Kidney (tissue), 14 donors: ENCODE measurements around the gene PCNT. TPM values are rescaled to one million over a fixed set of nuclear protein-coding genes. Genes with fewer than 3 reads are reported as not detected.

Experiments
- DNase-seq, 5 donors: peaks; one replicate each; pipeline ENCODE4 v3.0.0-alpha.2; 2013 to 2020
- FAIRE-seq: peaks from 2 replicates; lab custom pipeline; 2012; peaks lifted over from hg19 to GRCh38; lab: Jason Lieb, UNC
- H3K27ac ChIP-seq, 2 donors: one replicate each; pipeline ENCODE4 v1.7.0; 2013; ENCODE audit warnings: low read depth in 2 of 2, low read length in 2 of 2, inconsistent platforms in 1 of 2
- H3K27me3 ChIP-seq: one replicate; pipeline ENCODE4 v1.7.1; 2013; ENCODE audit warnings: low read length, inconsistent platforms; ENCODE audit not compliant: control insufficient read depth, insufficient read depth
- H3K36me3 ChIP-seq, 3 donors: one replicate each; pipeline versions ENCODE4 v1.7.0 to v1.7.1; 2013; ENCODE audit warnings: low read length in 3 of 3, control low read depth in 1 of 3, inconsistent platforms in 1 of 3; ENCODE audit not compliant: insufficient read depth in 3 of 3, control insufficient read depth in 2 of 3
- H3K4me1 ChIP-seq, 3 donors: one replicate each; pipeline versions ENCODE4 v1.7.0 to v1.7.1; 2013; ENCODE audit warnings: low read length in 3 of 3, inconsistent platforms in 1 of 3, low read depth in 1 of 3; ENCODE audit not compliant: control insufficient read depth in 2 of 3, insufficient read depth in 2 of 3
- H3K4me3 ChIP-seq, 3 donors: one replicate each; pipeline versions ENCODE4 v1.7.0 to v1.8.1; 2013; ENCODE audit warnings: low read length in 3 of 3, control low read depth in 1 of 3, inconsistent platforms in 1 of 3
- H3K9ac ChIP-seq, 3 donors: one replicate each; pipeline versions ENCODE4 v1.7.0 to v1.7.1; 2013; ENCODE audit warnings: low read length in 3 of 3, control low read depth in 1 of 3, inconsistent platforms in 1 of 3
- H3K9me3 ChIP-seq, 3 donors: one replicate each; pipeline versions ENCODE4 v1.7.0 to v1.7.1; 2013; ENCODE audit warnings: low read length in 3 of 3, control low read depth in 1 of 3, inconsistent platforms in 1 of 3; ENCODE audit not compliant: control insufficient read depth in 2 of 3, insufficient read depth in 1 of 3
- CTCF ChIP-seq: IDR thresholded peaks from 3 replicates; pipeline ENCODE4 v1.5.1; 2012; ENCODE audit warnings: mild to moderate bottlenecking, moderate library complexity, borderline replicate concordance; ENCODE audit not compliant: insufficient read depth; ENCODE audit errors: extremely low read depth
- intact Hi-C: fragments of 100-400 bp; cut with DNase I; formaldehyde crosslinking; loops from one replicate; pipeline ENCODE4 v1.11.1; 2022
- polyA plus RNA-seq: library from polyadenylated mRNA; stranded (reverse); fragments of 350-450 nt; fragmentation: Illumina TruSeq; extraction: RNeasy Lipid Tissue Mini Kit (QIAGEN cat#74804); gene quantifications from one replicate; pipeline ENCODE4 v1.2.3, GENCODE V29; 2014; ENCODE audit warnings: low read depth, low replicate concordance; ENCODE audit not compliant: insufficient read depth
- total RNA-seq: library from RNA; stranded (reverse); fragmentation: NEBNext Ultra II Directional; extraction: Animal tissue kit (Norgen Biotek cat#: 25700); gene quantifications from one replicate; pipeline ENCODE4 v1.2.1, GENCODE V29; 2021
- donor health status: control.
- donor health status: control.
- donor health status: control.
- donor health status: control.
- donor health status: control.
- donor health status: DM: yes; HTN: yes; CAD: no.
- donor health status: Normal renal cell carcinoma (clear cell type).

PCNT gene
- total and polyA plus RNA-seq, 2 donors from 2014 or later = 4.2 to 26.1 TPM

GRCh38 chr21:46347203-46347550 lies 23.2 kb downstream of the PCNT start:
- H3K9ac ChIP-seq = no peak overlapping the region
- intact Hi-C loops = no loop called here
- H3K27ac ChIP-seq = no peak overlapping the region
- H3K27me3 ChIP-seq = no peaks in the 10 kb centered on the region
- no peak for DNase-seq
- no peaks in the 10 kb centered on the region for H3K4me1 ChIP-seq
- TF ChIP-seq CTCF = no peak
- no peak overlapping the region for H3K4me3 ChIP-seq
- peaks cover 3 to 46% (median 28%) of the 10 kb centered on the region in 3 donors for H3K36me3 ChIP-seq
- no peaks in the 10 kb centered on the region for H3K9me3 ChIP-seq
- no peak for FAIRE-seq

DNA sequence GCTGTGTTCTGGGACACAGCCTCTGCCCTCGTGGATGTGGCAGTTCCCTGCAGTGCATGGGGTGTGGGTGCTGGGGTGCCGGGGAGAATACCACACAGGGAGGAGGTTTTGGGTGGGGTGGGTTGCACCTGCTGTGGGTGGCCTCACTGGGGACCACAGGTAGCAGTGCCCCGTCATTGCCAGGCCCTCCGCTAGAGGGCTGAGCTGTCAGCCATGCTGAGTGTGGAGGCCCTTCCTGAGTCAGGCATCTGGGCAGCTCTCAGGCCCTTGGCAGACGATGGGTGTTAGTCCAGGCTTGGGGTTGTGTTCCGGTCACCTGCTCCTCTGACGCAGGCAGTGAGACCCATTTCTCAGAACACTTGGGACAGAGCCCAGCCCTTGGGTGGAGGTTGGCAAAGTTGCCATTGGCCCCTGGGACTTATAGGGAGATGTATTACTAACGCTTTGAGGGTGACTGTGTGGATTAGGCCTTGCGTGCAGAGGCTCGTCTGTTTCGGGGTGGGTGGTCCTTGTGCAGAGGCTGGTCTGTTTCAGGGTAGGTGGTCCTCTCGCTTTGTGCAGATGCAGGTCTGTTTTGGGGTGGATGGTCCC lies 23.9 kb downstream of the PCNT start:
- Histone ChIP-seq H3K27me3 (no peaks in the 10 kb centered on the region), H3K9ac (no peak overlapping the region), H3K9me3 (no peaks in the 10 kb centered on the region), H3K4me1 (no peaks in the 10 kb centered on the region), H3K4me3 (no peak overlapping the region), H3K27ac (no peak overlapping the region), H3K36me3 (peaks cover 3 to 46% (median 32%) of the 10 kb centered on the region in 3 donors)
- DNase-seq (no peak), FAIRE-seq (no peak)
- intact Hi-C loops = no loop called here
- TF ChIP-seq CTCF = no peak

- intact Hi-C loops = no loop called here
- H3K4me3 ChIP-seq = no peak overlapping the region
- H3K27me3 ChIP-seq = no peaks in the 10 kb centered on the region
- H3K36me3 ChIP-seq = peaks cover 3 to 57% (median 33%) of the 10 kb centered on the region in 3 donors
- H3K9ac ChIP-seq = no peak overlapping the region
- TF ChIP-seq CTCF = no peak
- H3K27ac ChIP-seq = no peak overlapping the region
- no peaks in the 10 kb centered on the region for H3K9me3 ChIP-seq
- H3K4me1 ChIP-seq = no peaks in the 10 kb centered on the region
- DNase-seq = no peak
- FAIRE-seq = no peak
Observed at GRCh38 chr21:46349134-46349760, 25.3 kb downstream of the PCNT start.
